Esophagus muscularis mucosa (tissue), 4 donors: Measurements from ENCODE around the gene MARCO. TPM values are rescaled to one million over a fixed set of nuclear protein-coding genes. Genes with fewer than 3 reads are reported as not detected.

ENCODE experiments used
- DNase-seq: peaks from one replicate; pipeline ENCODE4 v3.0.0-alpha.2; 2017; ENCODE audit errors: extremely low spot score
- H3K27ac ChIP-seq, 4 donors: fragments of 200-600 bp; sonication (generic); replicated peaks in 1 of 4; 1 replicate in 3 of 4; 2 replicates in 1 of 4; pipeline ENCODE4 v1.5.1; 2016 to 2019; ENCODE audit warnings: mild to moderate bottlenecking in 1 of 4
- H3K27me3 ChIP-seq, 4 donors: fragments of 200-600 bp; sonication (generic); one replicate each; pipeline versions ENCODE4 v1.5.1 to v1.6.0; 2016 to 2019
- H3K36me3 ChIP-seq, 4 donors: fragments of 200-600 bp; sonication (generic); one replicate each; pipeline ENCODE4 v1.5.1; 2016 to 2019
- H3K4me1 ChIP-seq, 4 donors: fragments of 200-600 bp; sonication (generic); one replicate each; pipeline ENCODE4 v1.5.1; 2016 to 2019
- H3K4me3 ChIP-seq, 4 donors: fragments of 200-600 bp; sonication (generic); 1 replicate in 2 of 4; 2 replicates in 2 of 4; pipeline ENCODE4 v1.5.1; 2016 to 2019; ENCODE audit warnings: mild to moderate bottlenecking in 4 of 4, moderate library complexity in 1 of 4
- H3K9me3 ChIP-seq, 4 donors: fragments of 200-600 bp; sonication (generic); 1 replicate in 3 of 4; 2 replicates in 1 of 4; pipeline ENCODE4 v1.5.1; 2016 to 2019
- EP300 ChIP-seq: sonication (generic); formaldehyde crosslinking; IDR thresholded peaks from one replicate; pipeline ENCODE4 v1.6.1; 2017; ENCODE audit warnings: antibody characterized with exemption
- POLR2A ChIP-seq: fragments of 450-650 bp; IDR thresholded peaks from one replicate; pipeline ENCODE4 v1.6.1; 2017; ENCODE audit warnings: antibody characterized with exemption, moderate library complexity, mild to moderate bottlenecking, low read depth
- POLR2AphosphoS5 ChIP-seq, 2 donors: sonication (generic); formaldehyde crosslinking; IDR thresholded peaks; one replicate each; pipeline ENCODE4 v1.6.1; 2017; ENCODE audit warnings: antibody characterized with exemption in 2 of 2
- WGBS: methylation state at CpG from one replicate; pipeline ENCODE4 v1.1.5; 2018; 5-methylcytosine and 5-hydroxymethylcytosine counted together
- intact Hi-C: fragments of 100-400 bp; cut with DNase I; formaldehyde crosslinking; loops from one replicate; pipeline ENCODE4 v1.15.1; 2023
- total RNA-seq, 4 donors: library from RNA; depleted of rRNA; stranded (reverse); fragments of >200 nt; gene quantifications; one replicate each; pipeline versions ENCODE4 v1.1.0 to v1.2.1, GENCODE V29; 2016
- TF ChIP-seq, protein P1 (sequence below), 3 experiments: fragments of 200-600 bp in 2 of 3; fragments of 450-650 bp in 1 of 3; sonication (generic) in 2 of 3; IDR thresholded peaks; one replicate each; pipeline ENCODE4 v1.5.1; 2017 to 2019; ENCODE audit warnings: antibody characterized with exemption in 3 of 3, mild to moderate bottlenecking in 2 of 3, moderate library complexity in 1 of 3

Gene MARCO
- total RNA-seq, 4 donors from 2014 or later: 7.3 to 19.8 (median 12.9) TPM

DNA sequence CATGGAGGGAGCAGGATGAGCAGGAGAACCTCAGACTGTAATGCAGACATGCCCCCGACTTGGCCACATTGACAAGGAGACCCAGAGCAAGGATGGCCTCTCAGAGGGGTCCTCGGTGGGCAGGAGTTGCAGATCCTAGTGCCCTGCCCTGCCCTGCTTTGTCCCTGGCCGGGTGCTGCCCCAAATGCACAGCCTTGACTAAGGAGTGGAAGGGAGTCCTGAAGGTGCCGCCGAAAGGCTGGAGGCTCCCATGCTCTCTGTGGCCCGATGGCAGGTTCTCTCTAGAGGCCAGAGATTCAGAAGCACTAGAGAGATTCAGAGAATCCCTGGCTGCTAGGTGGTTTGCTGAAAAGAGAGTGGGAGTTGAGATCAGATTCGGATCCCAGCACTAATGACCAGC, 64.4 kb downstream of the MARCO start:
- no peak for TF ChIP-seq POLR2AphosphoS5 (IDR thresholded peaks at IDR 0.05)
- TF ChIP-seq POLR2A: no peak
- TF ChIP-seq, protein P1, sequence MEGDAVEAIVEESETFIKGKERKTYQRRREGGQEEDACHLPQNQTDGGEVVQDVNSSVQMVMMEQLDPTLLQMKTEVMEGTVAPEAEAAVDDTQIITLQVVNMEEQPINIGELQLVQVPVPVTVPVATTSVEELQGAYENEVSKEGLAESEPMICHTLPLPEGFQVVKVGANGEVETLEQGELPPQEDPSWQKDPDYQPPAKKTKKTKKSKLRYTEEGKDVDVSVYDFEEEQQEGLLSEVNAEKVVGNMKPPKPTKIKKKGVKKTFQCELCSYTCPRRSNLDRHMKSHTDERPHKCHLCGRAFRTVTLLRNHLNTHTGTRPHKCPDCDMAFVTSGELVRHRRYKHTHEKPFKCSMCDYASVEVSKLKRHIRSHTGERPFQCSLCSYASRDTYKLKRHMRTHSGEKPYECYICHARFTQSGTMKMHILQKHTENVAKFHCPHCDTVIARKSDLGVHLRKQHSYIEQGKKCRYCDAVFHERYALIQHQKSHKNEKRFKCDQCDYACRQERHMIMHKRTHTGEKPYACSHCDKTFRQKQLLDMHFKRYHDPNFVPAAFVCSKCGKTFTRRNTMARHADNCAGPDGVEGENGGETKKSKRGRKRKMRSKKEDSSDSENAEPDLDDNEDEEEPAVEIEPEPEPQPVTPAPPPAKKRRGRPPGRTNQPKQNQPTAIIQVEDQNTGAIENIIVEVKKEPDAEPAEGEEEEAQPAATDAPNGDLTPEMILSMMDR (IDR thresholded peaks at IDR 0.05): no peak
- TF ChIP-seq EP300: no peak
- H3K4me3 ChIP-seq: no peak overlapping the region

DNA sequence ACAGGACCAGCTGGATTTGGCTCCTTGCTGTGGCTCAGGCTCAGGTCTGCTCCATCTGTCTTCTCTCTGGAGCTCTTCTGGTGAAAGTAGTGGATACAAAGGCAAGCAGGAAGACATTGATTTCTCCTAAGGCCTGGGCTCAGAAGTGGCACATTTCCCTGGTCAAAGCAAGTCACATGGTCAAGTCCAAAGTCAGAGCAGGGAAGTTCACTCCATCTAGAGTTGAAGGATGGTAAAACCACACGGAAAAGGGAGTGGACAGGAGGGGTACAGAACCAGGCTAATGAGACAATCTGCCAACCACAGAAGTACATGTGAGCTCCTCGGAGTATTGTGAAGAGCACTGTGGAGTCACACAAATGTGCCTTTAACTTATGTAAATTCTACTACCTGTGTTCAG, 66.1 kb downstream of the MARCO start:
- Histone ChIP-seq H3K9me3 (peaks cover 0 to 6% (median 0%) of the 10 kb centered on the region in 4 donors), H3K36me3 (no peaks in the 10 kb centered on the region), H3K4me1 (peaks cover 4 to 8% (median 7%) of the 10 kb centered on the region in 4 donors), H3K4me3 (no peak overlapping the region), H3K27ac (no peak overlapping the region), H3K27me3 (peaks cover 0 to 62% (median 2%) of the 10 kb centered on the region in 4 donors)
- intact Hi-C loops: no loop called here
- WGBS: 54% methylated on average over 2 of the region's 2 CpGs
- TF ChIP-seq, protein P1 (IDR thresholded peaks at IDR 0.05): no peak
- TF ChIP-seq POLR2A: no peak
- no peak for TF ChIP-seq EP300
- no peak for TF ChIP-seq POLR2AphosphoS5 (IDR thresholded peaks at IDR 0.05)
- DNase-seq: no peak

More for the DNA sequence above, 64.4 kb downstream of the MARCO start:
- H3K36me3 ChIP-seq: no peaks in the 10 kb centered on the region
- 85% methylated on average over 6 of the region's 7 CpGs for WGBS
- H3K9me3 ChIP-seq: peaks cover 0 to 6% (median 0%) of the 10 kb centered on the region in 4 donors
- H3K4me1 ChIP-seq: peaks cover 2 to 4% (median 4%) of the 10 kb centered on the region in 4 donors
- H3K27ac ChIP-seq: no peak overlapping the region
- no peak for DNase-seq
- H3K27me3 ChIP-seq: peaks cover 0 to 49% (median 2%) of the 10 kb centered on the region in 4 donors
- intact Hi-C loops: no loop called here

DNA sequence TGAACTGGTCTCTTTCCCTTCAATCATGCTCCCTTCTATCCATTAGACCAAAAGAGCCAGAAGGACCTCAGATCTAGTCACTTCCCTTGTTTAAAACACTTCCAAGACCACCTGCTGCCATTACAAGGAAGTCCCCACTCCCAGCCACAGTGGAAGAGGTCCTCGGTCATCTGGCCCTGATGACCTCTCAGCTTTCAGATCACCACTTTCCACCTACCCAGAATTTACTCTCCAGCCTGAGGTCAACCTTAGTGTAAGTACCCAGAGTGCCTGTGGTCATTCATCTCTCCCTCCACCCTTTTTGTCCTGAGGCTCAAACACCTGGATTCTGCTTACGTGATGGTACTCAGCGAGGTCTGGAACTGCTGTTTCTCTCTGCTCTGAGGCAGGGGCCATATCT, 67.1 kb downstream of the MARCO start:
- Histone ChIP-seq H3K27ac (no peak overlapping the region), H3K9me3 (peaks cover 0 to under 1% (median 0%) of the 10 kb centered on the region in 4 donors), H3K27me3 (peaks cover 0 to 59% (median 2%) of the 10 kb centered on the region in 4 donors), H3K4me3 (no peak overlapping the region), H3K36me3 (no peaks in the 10 kb centered on the region), H3K4me1 (peaks cover 4 to 8% (median 7%) of the 10 kb centered on the region in 4 donors)
- no peak for DNase-seq
- 70% methylated on average over 3 of the region's 3 CpGs for WGBS
- intact Hi-C loops: no loop called here
- TF ChIP-seq, protein P1 (IDR thresholded peaks at IDR 0.05): no peak
- no peak for TF ChIP-seq POLR2A
- TF ChIP-seq EP300: no peak
- TF ChIP-seq POLR2AphosphoS5 (IDR thresholded peaks at IDR 0.05): no peak

DNA sequence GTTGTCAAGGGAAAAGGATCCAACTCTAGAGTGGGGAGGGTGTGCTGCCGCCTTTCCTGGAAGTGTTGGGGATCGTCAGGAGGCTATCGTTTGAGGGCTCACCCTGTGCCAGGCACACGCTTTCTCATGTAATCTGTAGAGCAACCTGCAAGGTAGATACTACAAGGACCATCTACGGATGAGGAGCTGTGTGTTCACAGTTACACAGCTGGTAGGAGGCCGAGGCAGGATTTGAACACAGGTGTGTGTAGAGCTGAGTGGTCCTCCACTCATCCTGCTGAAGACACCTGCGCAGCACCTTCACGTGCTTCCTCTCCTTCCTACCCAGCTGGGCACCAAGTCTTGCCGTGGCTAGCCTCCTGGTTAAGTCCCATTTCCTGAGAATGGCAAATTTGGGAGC, 68.3 kb downstream of the MARCO start:
- Histone ChIP-seq H3K27ac (no peak overlapping the region), H3K9me3 (no peaks in the 10 kb centered on the region), H3K36me3 (no peaks in the 10 kb centered on the region), H3K4me3 (no peak overlapping the region), H3K4me1 (peaks cover 4 to 8% (median 7%) of the 10 kb centered on the region in 4 donors), H3K27me3 (peaks cover 0 to 55% (median 2%) of the 10 kb centered on the region in 4 donors)
- 64% methylated on average over 9 of the region's 9 CpGs for WGBS
- intact Hi-C loops: no loop called here
- TF ChIP-seq POLR2AphosphoS5 (IDR thresholded peaks at IDR 0.05) (no peak), EP300 (no peak), POLR2A (no peak)
- TF ChIP-seq, protein P1 (IDR thresholded peaks at IDR 0.05): no peak
- no peak for DNase-seq
